Thymus (tissue), 11 donors: ENCODE measurements around the gene PLSCR3. TPM values are rescaled to one million over a fixed set of nuclear protein-coding genes. Genes with fewer than 3 reads are reported as not detected.

Source experiments
- DNase-seq, 9 donors: peaks; one replicate each; pipeline ENCODE4 v3.0.0-alpha.2; 2013; ENCODE audit warnings: low spot score in 9 of 9, low read depth in 6 of 9, missing footprints in 1 of 9
- H3K27ac ChIP-seq, 2 donors: one replicate each; pipeline ENCODE4 v1.5.1; 2013; ENCODE audit warnings: control low read depth in 1 of 2, low read depth in 1 of 2, low read length in 1 of 2, mild to moderate bottlenecking in 1 of 2, moderate library complexity in 1 of 2
- H3K27me3 ChIP-seq, 2 donors: one replicate each; pipeline ENCODE4 v1.5.1; 2013; ENCODE audit warnings: low read length in 1 of 2; ENCODE audit not compliant: control insufficient read depth in 2 of 2, insufficient read depth in 1 of 2
- H3K36me3 ChIP-seq, 2 donors: one replicate each; pipeline ENCODE4 v1.5.1; 2013; ENCODE audit warnings: low read length in 1 of 2, mild to moderate bottlenecking in 1 of 2, moderate library complexity in 1 of 2; ENCODE audit not compliant: control insufficient read depth in 2 of 2, insufficient read depth in 2 of 2
- H3K4me1 ChIP-seq, 2 donors: one replicate each; pipeline ENCODE4 v1.5.1; 2013; ENCODE audit warnings: low read length in 2 of 2; ENCODE audit not compliant: control insufficient read depth in 2 of 2, insufficient read depth in 2 of 2
- H3K4me3 ChIP-seq, 2 donors: one replicate each; pipeline ENCODE4 v1.5.1; 2013; ENCODE audit warnings: low read length in 2 of 2, control low read depth in 1 of 2, mild to moderate bottlenecking in 1 of 2
- H3K9me3 ChIP-seq, 2 donors: one replicate each; pipeline ENCODE4 v1.5.1; 2013; ENCODE audit warnings: low read length in 1 of 2, mild to moderate bottlenecking in 1 of 2; ENCODE audit not compliant: control insufficient read depth in 2 of 2, insufficient read depth in 1 of 2
- WGBS: extraction: QIAGEN DNeasy Blood & Tissue Kit; methylation state at CpG from one replicate; pipeline ENCODE4 v1.1.7; 2013; 5-methylcytosine and 5-hydroxymethylcytosine counted together
- polyA plus RNA-seq: library from polyadenylated mRNA; stranded (reverse); fragments of 200-250 nt; gene quantifications from one replicate; pipeline ENCODE4 v1.2.3, GENCODE V29; 2013
- total RNA-seq: library from RNA; stranded (reverse); fragments of 120-200 nt; gene quantifications from one replicate; pipeline ENCODE4 v1.2.4, GENCODE V29; 2013
- donor health status: healthy.

PLSCR3 gene
- total and polyA plus RNA-seq, 2 donors: 9.3 to 32.7 TPM

DNA sequence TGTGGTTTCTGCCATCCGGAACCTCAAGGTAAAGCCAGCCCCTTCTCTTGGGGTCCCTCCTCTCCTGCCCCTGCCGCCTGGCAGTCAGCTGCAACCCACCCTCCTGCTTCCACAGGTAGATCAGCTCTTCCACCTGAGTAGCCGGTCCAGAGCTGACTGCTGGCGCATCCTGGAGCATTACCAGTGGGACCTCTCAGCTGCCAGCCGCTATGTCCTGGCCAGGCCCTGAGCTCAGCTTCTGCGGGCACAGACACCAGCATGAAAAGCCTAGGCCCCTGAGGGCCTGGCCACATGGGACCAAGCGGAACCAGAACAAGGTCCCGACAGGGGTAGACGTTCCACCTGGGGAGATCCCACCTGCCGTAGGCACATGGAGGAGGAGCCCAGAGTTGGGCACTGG is 5.5 kb downstream of the PLSCR3 start:
- WGBS: 98% methylated on average over 10 of the region's 10 CpGs
- peaks cover 3 to 8% of the 10 kb centered on the region in 2 donors for H3K36me3 ChIP-seq
- no peak for DNase-seq

GRCh38 chr17:7384489-7385081 is 9.7 kb downstream of the PLSCR3 start:
- WGBS: 48% methylated on average over 23 of the region's 23 CpGs
- DNase-seq: no peak
- H3K27ac ChIP-seq: peak overlapping the region in 1 of 2 donors; percentile 3
- peaks cover 34 to 57% of the 10 kb centered on the region in 2 donors for H3K27me3 ChIP-seq
- H3K4me3 ChIP-seq: peak overlapping the region; percentile 54 to 67
- H3K36me3 ChIP-seq: no peaks in the 10 kb centered on the region
- peaks cover 2 to 17% of the 10 kb centered on the region in 2 donors for H3K4me1 ChIP-seq
- peaks cover 0 to 6% of the 10 kb centered on the region in 2 donors for H3K9me3 ChIP-seq

More for the DNA sequence above, 5.5 kb downstream of the PLSCR3 start:
- Histone ChIP-seq H3K27ac (no peak overlapping the region), H3K4me3 (no peak overlapping the region), H3K27me3 (peaks cover 0 to 15% of the 10 kb centered on the region in 2 donors), H3K9me3 (peaks cover 0 to 1% of the 10 kb centered on the region in 2 donors), H3K4me1 (peaks cover 6 to 16% of the 10 kb centered on the region in 2 donors)

GRCh38 chr17:7383742-7384488 is 10.4 kb downstream of the PLSCR3 start:
- H3K36me3 ChIP-seq: no peaks in the 10 kb centered on the region
- H3K9me3 ChIP-seq: peaks cover 0 to 6% of the 10 kb centered on the region in 2 donors
- WGBS: 10% methylated on average over 65 of the region's 65 CpGs
- peaks cover 2 to 17% of the 10 kb centered on the region in 2 donors for H3K4me1 ChIP-seq
- peaks cover 34 to 64% of the 10 kb centered on the region in 2 donors for H3K27me3 ChIP-seq
- peak overlapping the region; percentile 54 to 67 for H3K4me3 ChIP-seq
- DNase-seq: peak in 7 of 9 donors; percentile 67 to 89 (median 71)
- H3K27ac ChIP-seq: peak overlapping the region in 1 of 2 donors; percentile 33

DNA sequence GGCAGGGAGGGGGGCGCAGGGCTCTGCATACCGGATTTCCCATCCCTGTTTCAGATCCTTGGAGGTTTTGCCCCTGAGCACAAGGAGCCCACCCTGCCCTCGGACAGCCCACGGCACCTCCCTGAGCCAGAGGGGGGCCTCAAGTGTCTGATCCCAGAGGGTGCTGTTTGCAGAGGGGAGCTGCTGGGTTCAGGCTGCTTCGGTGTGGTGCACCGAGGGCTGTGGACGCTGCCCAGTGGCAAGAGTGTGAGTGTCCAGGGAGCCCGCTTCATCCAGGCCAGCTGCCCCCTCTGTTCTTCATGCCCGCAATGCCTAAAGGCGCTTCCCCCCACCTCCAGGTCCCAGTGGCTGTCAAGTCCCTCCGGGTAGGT is 11.0 kb downstream of the PLSCR3 start:
- Histone ChIP-seq H3K27ac (no peak overlapping the region), H3K4me1 (peaks cover 2 to 17% of the 10 kb centered on the region in 2 donors), H3K27me3 (peaks cover 34 to 68% of the 10 kb centered on the region in 2 donors), H3K36me3 (no peaks in the 10 kb centered on the region), H3K9me3 (peaks cover 0 to 6% of the 10 kb centered on the region in 2 donors), H3K4me3 (no peak overlapping the region)
- DNase-seq: no peak
- WGBS: 93% methylated on average over 11 of the region's 11 CpGs

- H3K27me3 ChIP-seq: peaks cover 34 to 69% of the 10 kb centered on the region in 2 donors
- H3K27ac ChIP-seq: no peak overlapping the region
- no peak overlapping the region for H3K4me3 ChIP-seq
- DNase-seq: no peak
- WGBS: 98% methylated on average over 10 of the region's 10 CpGs
- no peaks in the 10 kb centered on the region for H3K36me3 ChIP-seq
- H3K9me3 ChIP-seq: peaks cover 0 to 6% of the 10 kb centered on the region in 2 donors
- peaks cover 2 to 17% of the 10 kb centered on the region in 2 donors for H3K4me1 ChIP-seq
Observed at GRCh38 chr17:7382901-7383300, 11.4 kb downstream of the PLSCR3 start.

DNA sequence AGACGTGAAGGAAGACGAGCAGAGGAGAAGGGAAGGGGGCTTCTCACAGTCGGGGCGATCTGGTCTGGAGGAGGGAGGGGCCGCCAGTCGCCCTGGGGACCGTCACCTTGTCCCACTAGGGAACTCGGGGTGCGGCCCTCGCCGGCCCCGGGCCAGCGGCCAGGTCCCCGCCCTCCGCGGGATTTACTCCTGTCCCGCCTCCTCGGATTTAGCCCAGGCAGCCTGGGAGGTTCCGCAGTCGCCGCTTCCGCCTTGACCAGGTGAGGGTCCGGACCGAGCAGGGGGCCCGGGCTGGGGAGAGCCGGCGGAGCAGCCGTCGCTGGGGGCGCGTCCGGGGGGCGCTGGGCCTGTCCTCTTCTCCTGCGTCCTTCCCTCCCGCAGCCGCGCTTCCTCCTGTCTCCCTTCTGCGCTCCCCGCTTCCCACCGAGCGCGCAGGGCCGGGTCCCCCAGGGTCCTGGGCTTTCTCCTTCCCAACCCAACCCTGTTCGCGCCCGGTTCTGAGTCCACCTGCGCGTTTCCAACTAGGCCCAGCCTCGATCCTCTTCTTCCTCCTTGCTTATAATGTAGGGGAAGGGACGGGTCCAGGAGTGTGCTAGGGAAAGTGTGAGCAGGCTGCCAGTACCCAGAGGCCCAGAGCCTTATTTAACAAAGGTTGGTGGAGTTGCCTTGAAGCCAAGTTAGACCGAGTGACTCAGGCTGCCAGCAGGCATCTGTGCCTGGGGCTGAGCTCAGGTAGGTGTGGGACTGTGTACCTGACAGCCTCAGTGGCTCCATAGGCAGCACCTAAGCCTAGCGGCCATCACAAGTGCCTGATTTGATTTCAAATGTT is 13.3 kb downstream of the PLSCR3 start, which contains the start of gene TNK1:
TNK1 (plus strand) TSS at position 235 of the 829 bp plus-strand sequence. CDS start 1,838 bp downstream, outside the sequence.
- H3K27ac ChIP-seq: peak within 1 kb of the TSS in 1 of 2 donors; percentile 3
- peaks cover 2 to 17% of the 10 kb centered on the region in 2 donors for H3K4me1 ChIP-seq
- DNase-seq: no peak
- no peaks in the 10 kb centered on the region for H3K36me3 ChIP-seq
- WGBS: 9% methylated on average over 52 of the region's 52 CpGs
- peaks cover 0 to 6% of the 10 kb centered on the region in 2 donors for H3K9me3 ChIP-seq
- peak within 1 kb of the TSS in 1 of 2 donors; percentile 4 for H3K4me3 ChIP-seq
- peaks cover 34 to 69% of the 10 kb centered on the region in 2 donors for H3K27me3 ChIP-seq

DNA sequence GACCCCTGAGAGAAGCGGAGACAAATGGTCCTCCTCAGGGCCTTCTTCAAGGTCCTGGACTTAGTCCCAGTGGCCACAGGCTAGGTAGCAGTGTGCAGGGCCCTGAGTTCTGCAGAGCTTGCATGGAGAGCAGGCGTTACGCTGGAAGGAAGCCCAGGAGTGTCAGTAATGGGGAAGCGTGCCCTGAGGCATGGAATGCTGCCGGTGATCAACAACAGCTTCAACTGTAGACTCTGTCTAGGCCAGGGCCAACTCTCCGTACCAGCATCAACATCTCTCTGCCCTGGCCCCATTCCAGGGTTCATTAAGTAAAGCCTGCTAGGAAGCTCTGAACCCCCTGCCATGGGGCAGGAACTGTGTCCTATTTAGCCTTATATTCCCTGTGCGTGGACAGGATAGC is 14.0 kb downstream of the PLSCR3 start:
- Histone ChIP-seq H3K4me1 (peaks cover 2 to 17% of the 10 kb centered on the region in 2 donors), H3K9me3 (peaks cover 0 to 6% of the 10 kb centered on the region in 2 donors), H3K27me3 (peaks cover 34 to 69% of the 10 kb centered on the region in 2 donors), H3K4me3 (no peak overlapping the region), H3K27ac (no peak overlapping the region), H3K36me3 (no peaks in the 10 kb centered on the region)
- DNase-seq: no peak
- WGBS: 77% methylated on average over 7 of the region's 7 CpGs

- 98% methylated on average over 3 of the region's 3 CpGs for WGBS
- peaks cover 0 to 6% of the 10 kb centered on the region in 2 donors for H3K9me3 ChIP-seq
- no peaks in the 10 kb centered on the region for H3K36me3 ChIP-seq
- peaks cover 0 to 10% of the 10 kb centered on the region in 2 donors for H3K4me1 ChIP-seq
- H3K4me3 ChIP-seq: no peak overlapping the region
- DNase-seq: no peak
- peaks cover 34 to 64% of the 10 kb centered on the region in 2 donors for H3K27me3 ChIP-seq
- H3K27ac ChIP-seq: no peak overlapping the region
Observed at GRCh38 chr17:7379134-7379533, 15.2 kb downstream of the PLSCR3 start.
